Fibroblast of lung (primary cell): ENCODE results near the gene IL1RAPL2. TPM values are rescaled to one million over a fixed set of nuclear protein-coding genes. Genes with fewer than 3 reads are reported as not detected.

Experiments used
- DNase-seq, 2 donors: peaks; one replicate each; pipeline versions ENCODE4 v3.0.0 to v3.0.0-alpha.2; 2010; ENCODE audit warnings: low read depth in 2 of 2
- H2AFZ ChIP-seq: 2 replicates; pipeline ENCODE4 v1.5.1; 2012; ENCODE audit warnings: low read length, control low read depth, inconsistent platforms
- H3K27ac ChIP-seq: 2 replicates; pipeline ENCODE4 v1.5.1; 2011; ENCODE audit warnings: low read length, control low read depth; ENCODE audit not compliant: insufficient read depth
- H3K27me3 ChIP-seq: 2 replicates; pipeline ENCODE4 v1.5.1; 2011; ENCODE audit warnings: mild to moderate bottlenecking, low read length; ENCODE audit not compliant: control insufficient read depth, insufficient read depth
- H3K36me3 ChIP-seq: 2 replicates; pipeline ENCODE4 v1.5.1; 2011; ENCODE audit warnings: low read length; ENCODE audit not compliant: control insufficient read depth, insufficient read depth
- H3K4me1 ChIP-seq: 2 replicates; pipeline ENCODE4 v1.5.1; 2011; ENCODE audit warnings: low read length; ENCODE audit not compliant: control insufficient read depth, insufficient read depth; ENCODE audit errors: extremely low read depth
- H3K4me2 ChIP-seq: 2 replicates; pipeline ENCODE4 v1.5.1; 2011; ENCODE audit warnings: low read length, control low read depth; ENCODE audit not compliant: insufficient read depth; ENCODE audit errors: extremely low read depth
- H3K4me3 ChIP-seq, 4 experiments: fragments of 200-600 bp in 1 of 4; sonication (generic) in 1 of 4; replicated peaks in 1 of 4; 2 replicates each; pipeline ENCODE4 v1.5.1; 2011 to 2016; ENCODE audit warnings: low read length in 4 of 4, low read depth in 3 of 4, mild to moderate bottlenecking in 3 of 4, control low read depth in 2 of 4, inconsistent platforms in 1 of 4, mixed read lengths in 1 of 4; ENCODE audit not compliant: insufficient read depth in 1 of 4; ENCODE audit errors: control extremely low read depth in 1 of 4
- H3K79me2 ChIP-seq: 2 replicates; pipeline ENCODE4 v1.5.1; 2012; ENCODE audit warnings: mild to moderate bottlenecking, low read length, inconsistent platforms; ENCODE audit not compliant: control insufficient read depth, insufficient read depth
- H3K9ac ChIP-seq: 2 replicates; pipeline ENCODE4 v1.5.1; 2011; ENCODE audit warnings: mild to moderate bottlenecking, low read length, control low read depth; ENCODE audit not compliant: insufficient read depth
- H3K9me3 ChIP-seq: 2 replicates; pipeline ENCODE4 v1.5.1; 2012; ENCODE audit warnings: low read depth, low read length; ENCODE audit not compliant: control insufficient read depth, insufficient read depth
- H4K20me1 ChIP-seq: 2 replicates; pipeline ENCODE4 v1.5.1; 2011; ENCODE audit warnings: low read length; ENCODE audit not compliant: control insufficient read depth, insufficient read depth; ENCODE audit errors: extremely low read depth
- EZH2 ChIP-seq: IDR thresholded peaks from 2 replicates; pipeline ENCODE4 v1.5.1; 2012; ENCODE audit warnings: low read length, control low read depth, mild to moderate bottlenecking; ENCODE audit errors: missing control alignments
- polyA plus RNA-seq, 2 donors: library from polyadenylated mRNA; depleted of rRNA in 1 of 2; stranded (reverse) in 1 of 2; unstranded in 1 of 2; fragments of >200 nt; gene quantifications; 2 replicates each; pipeline ENCODE4 v1.2.1, GENCODE V29; 2011 to 2012; ENCODE audit warnings: missing spikeins in 1 of 2
- total RNA-seq: library from RNA; depleted of rRNA; stranded (reverse); fragments of >200 nt; gene quantifications from 2 replicates; pipeline ENCODE4 v1.2.1, GENCODE V29; 2014
- TF ChIP-seq, protein P1 (sequence below), 2 donors: IDR thresholded peaks in 1 of 2; conservative IDR thresholded peaks in 1 of 2; 1 replicate in 1 of 2; 2 replicates in 1 of 2; pipeline ENCODE4 v1.5.1; 2011 to 2012; ENCODE audit warnings: low read length in 2 of 2, control low read depth in 1 of 2, inconsistent platforms in 1 of 2, low read depth in 1 of 2, mild to moderate bottlenecking in 1 of 2

IL1RAPL2 gene
- total and polyA plus RNA-seq, 2 donors (not counting 1 experiment from before 2014, with no cell fraction given) = 0.22 TPM; not detected in 1

DNA sequence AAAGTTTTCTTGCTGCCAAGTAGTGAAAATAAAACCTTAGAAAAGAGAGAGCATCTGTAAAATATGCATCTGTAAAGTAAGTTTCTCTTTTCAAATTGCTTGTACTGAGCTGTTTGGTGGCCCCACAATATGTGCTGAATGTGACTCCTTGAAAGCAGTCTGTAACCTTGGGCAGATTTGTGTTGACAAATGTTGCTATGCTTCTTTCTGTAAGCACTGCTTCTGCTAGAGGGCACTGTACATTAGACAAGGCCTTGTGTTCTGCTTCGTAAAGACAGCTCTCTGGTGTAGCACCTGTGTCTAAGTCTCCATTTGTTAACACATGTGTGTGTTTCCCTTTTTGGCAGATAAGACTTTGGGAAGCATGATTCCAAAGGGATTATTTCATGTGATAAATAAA is 1199.7 kb downstream of the IL1RAPL2 start:
- Histone ChIP-seq H4K20me1 (no peaks in the 10 kb centered on the region), H3K4me1 (no peaks in the 10 kb centered on the region), H3K36me3 (no peaks in the 10 kb centered on the region), H3K9me3 (no peaks in the 10 kb centered on the region), H3K27me3 (no peaks in the 10 kb centered on the region), H3K79me2 (no peaks in the 10 kb centered on the region), H3K4me2 (no peak overlapping the region), H3K4me3 (no peak overlapping the region), H2AFZ (no peak overlapping the region), H3K9ac (no peak overlapping the region), H3K27ac (no peak overlapping the region)
- TF ChIP-seq, protein P1, sequence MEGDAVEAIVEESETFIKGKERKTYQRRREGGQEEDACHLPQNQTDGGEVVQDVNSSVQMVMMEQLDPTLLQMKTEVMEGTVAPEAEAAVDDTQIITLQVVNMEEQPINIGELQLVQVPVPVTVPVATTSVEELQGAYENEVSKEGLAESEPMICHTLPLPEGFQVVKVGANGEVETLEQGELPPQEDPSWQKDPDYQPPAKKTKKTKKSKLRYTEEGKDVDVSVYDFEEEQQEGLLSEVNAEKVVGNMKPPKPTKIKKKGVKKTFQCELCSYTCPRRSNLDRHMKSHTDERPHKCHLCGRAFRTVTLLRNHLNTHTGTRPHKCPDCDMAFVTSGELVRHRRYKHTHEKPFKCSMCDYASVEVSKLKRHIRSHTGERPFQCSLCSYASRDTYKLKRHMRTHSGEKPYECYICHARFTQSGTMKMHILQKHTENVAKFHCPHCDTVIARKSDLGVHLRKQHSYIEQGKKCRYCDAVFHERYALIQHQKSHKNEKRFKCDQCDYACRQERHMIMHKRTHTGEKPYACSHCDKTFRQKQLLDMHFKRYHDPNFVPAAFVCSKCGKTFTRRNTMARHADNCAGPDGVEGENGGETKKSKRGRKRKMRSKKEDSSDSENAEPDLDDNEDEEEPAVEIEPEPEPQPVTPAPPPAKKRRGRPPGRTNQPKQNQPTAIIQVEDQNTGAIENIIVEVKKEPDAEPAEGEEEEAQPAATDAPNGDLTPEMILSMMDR (conservative IDR thresholded peaks at IDR 0.05 in 1 of 2, IDR thresholded peaks at IDR 0.05 in 1 of 2; ENCODE audit: low read depth in 1 of 2, low read length in 2 of 2) = no peak
- no peak for TF ChIP-seq EZH2
- DNase-seq = no peak

DNA sequence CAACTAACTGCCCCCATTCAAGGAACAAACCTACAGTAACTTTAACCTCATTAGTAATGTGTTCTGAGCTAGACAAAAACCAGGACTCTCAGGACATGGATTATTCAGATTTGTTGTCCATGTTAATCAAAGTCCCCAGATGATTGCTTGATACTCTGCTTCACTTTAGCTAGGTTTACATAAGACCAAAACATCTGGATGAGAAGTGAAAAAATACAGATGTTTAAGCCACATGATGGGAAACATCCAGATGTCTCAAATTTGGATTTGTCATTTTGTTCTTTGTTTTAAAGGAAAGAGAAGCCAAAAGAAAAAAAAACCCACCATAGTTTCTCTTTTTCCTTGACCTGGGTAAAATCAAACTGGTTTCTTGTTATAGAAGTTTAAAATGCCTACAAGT is 1207.8 kb downstream of the IL1RAPL2 start:
- Histone ChIP-seq H3K27ac (no peak overlapping the region), H4K20me1 (no peaks in the 10 kb centered on the region), H3K9ac (no peak overlapping the region), H3K27me3 (no peaks in the 10 kb centered on the region), H3K4me1 (no peaks in the 10 kb centered on the region), H3K4me2 (no peak overlapping the region), H3K36me3 (no peaks in the 10 kb centered on the region), H2AFZ (no peak overlapping the region), H3K9me3 (no peaks in the 10 kb centered on the region), H3K79me2 (no peaks in the 10 kb centered on the region), H3K4me3 (no peak overlapping the region)
- no peak for DNase-seq
- no peak for TF ChIP-seq EZH2
- TF ChIP-seq, protein P1 (conservative IDR thresholded peaks at IDR 0.05 in 1 of 2, IDR thresholded peaks at IDR 0.05 in 1 of 2; ENCODE audit: low read depth in 1 of 2, low read length in 2 of 2) = no peak

DNA sequence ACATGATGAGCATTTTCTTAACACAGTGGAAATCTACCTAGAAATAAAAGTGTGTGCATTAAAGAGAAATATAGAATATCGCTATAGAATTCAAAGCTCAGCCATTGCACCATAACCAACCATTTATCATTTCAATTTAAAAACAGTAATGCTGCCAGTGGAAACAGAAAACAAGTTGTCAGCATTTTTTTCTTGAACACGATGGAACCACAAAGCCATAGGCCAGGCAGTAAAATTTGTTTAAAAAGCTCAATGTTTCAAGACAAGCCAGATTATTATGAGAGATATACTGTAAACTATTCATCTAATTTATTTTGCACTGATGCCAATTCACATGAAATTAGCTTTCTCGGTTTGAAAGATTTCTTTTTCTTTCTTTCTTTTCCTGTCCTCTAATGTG is 1209.7 kb downstream of the IL1RAPL2 start:
- H3K4me1 ChIP-seq = no peaks in the 10 kb centered on the region
- no peak for TF ChIP-seq EZH2
- TF ChIP-seq, protein P1 (conservative IDR thresholded peaks at IDR 0.05 in 1 of 2, IDR thresholded peaks at IDR 0.05 in 1 of 2; ENCODE audit: low read depth in 1 of 2, low read length in 2 of 2) = no peak

More for the DNA sequence above, 1209.7 kb downstream of the IL1RAPL2 start:
- Histone ChIP-seq H2AFZ (no peak overlapping the region), H3K9me3 (no peaks in the 10 kb centered on the region), H3K27ac (no peak overlapping the region), H3K27me3 (no peaks in the 10 kb centered on the region), H3K4me2 (no peak overlapping the region), H3K4me3 (no peak overlapping the region), H3K79me2 (no peaks in the 10 kb centered on the region), H4K20me1 (no peaks in the 10 kb centered on the region), H3K9ac (no peak overlapping the region), H3K36me3 (no peaks in the 10 kb centered on the region)
- peak in 1 of 2 donors; percentile 68 for DNase-seq
